ENCODE results near the gene CACNA1C.
A peak's percentile ranks its signal among the peaks of the same experiment; 100 is the strongest.

Gene CACNA1C

GRCh38 chr12:2108975-2109671 is 56.3 kb downstream of the CACNA1C start:
- no peak for DNase-seq (ENCODE audit: low read depth, low spot score)
- no peak overlapping the region for H3K27ac ChIP-seq

- DNase-seq (ENCODE audit: low read depth, low spot score): no peak
- H3K27ac ChIP-seq: no peak overlapping the region
These were observed 57.3 kb downstream of the CACNA1C start for GRCh38 chr12:2110127-2110526.

GRCh38 chr12:2110849-2111566 is 58.2 kb downstream of the CACNA1C start:
- no peak for DNase-seq (ENCODE audit: low read depth, low spot score)
- H3K27ac ChIP-seq: no peak overlapping the region

- no peak for DNase-seq (ENCODE audit: low read depth, low spot score)
- no peak overlapping the region for H3K27ac ChIP-seq
These were observed 59.0 kb downstream of the CACNA1C start for GRCh38 chr12:2111826-2112225.

GRCh38 chr12:2112401-2112800 is 59.6 kb downstream of the CACNA1C start:
- DNase-seq (ENCODE audit: low read depth, low spot score): no peak
- no peak overlapping the region for H3K27ac ChIP-seq

GRCh38 chr12:2113119-2113912 is 60.5 kb downstream of the CACNA1C start:
- no peak overlapping the region for H3K27ac ChIP-seq

GRCh38 chr12:2114071-2114470 is 61.3 kb downstream of the CACNA1C start:
- H3K27ac ChIP-seq: no peak overlapping the region
- DNase-seq (ENCODE audit: low read depth, low spot score): no peak

More at GRCh38 chr12:2113119-2113912, 60.5 kb downstream of the CACNA1C start:
- DNase-seq (ENCODE audit: low read depth, low spot score): no peak

- no peak for DNase-seq (ENCODE audit: low read depth, low spot score)
- H3K27ac ChIP-seq: no peak overlapping the region
These were observed 62.5 kb downstream of the CACNA1C start for GRCh38 chr12:2115101-2115845.

- H3K27ac ChIP-seq: no peak overlapping the region
These were observed 64.8 kb downstream of the CACNA1C start for GRCh38 chr12:2117541-2117940.

GRCh38 chr12:2118061-2118460 is 65.3 kb downstream of the CACNA1C start:
- H3K27ac ChIP-seq: no peak overlapping the region
- DNase-seq (ENCODE audit: low read depth, low spot score): no peak

More at GRCh38 chr12:2117541-2117940, 64.8 kb downstream of the CACNA1C start:
- no peak for DNase-seq (ENCODE audit: low read depth, low spot score)

GRCh38 chr12:2118481-2119255 is 65.9 kb downstream of the CACNA1C start:
- no peak overlapping the region for H3K27ac ChIP-seq

GRCh38 chr12:2119266-2119665 is 66.5 kb downstream of the CACNA1C start:
- no peak for DNase-seq (ENCODE audit: low read depth, low spot score)
- no peak overlapping the region for H3K27ac ChIP-seq

More at GRCh38 chr12:2118481-2119255, 65.9 kb downstream of the CACNA1C start:
- DNase-seq (ENCODE audit: low read depth, low spot score): no peak

GRCh38 chr12:2120982-2121758 is 68.4 kb downstream of the CACNA1C start:
- DNase-seq (ENCODE audit: low read depth, low spot score): no peak
- H3K27ac ChIP-seq: no peak overlapping the region

GRCh38 chr12:2124466-2125023 is 71.8 kb downstream of the CACNA1C start:
- no peak for DNase-seq (ENCODE audit: low read depth, low spot score)
- no peak overlapping the region for H3K27ac ChIP-seq

- no peak for DNase-seq (ENCODE audit: low read depth, low spot score)
- H3K27ac ChIP-seq: no peak overlapping the region
These were observed 73.1 kb downstream of the CACNA1C start for GRCh38 chr12:2125651-2126522.

- no peak overlapping the region for H3K27ac ChIP-seq
- DNase-seq (ENCODE audit: low read depth, low spot score): no peak
These were observed 74.1 kb downstream of the CACNA1C start for GRCh38 chr12:2126676-2127406.

GRCh38 chr12:2129076-2129475 is 76.3 kb downstream of the CACNA1C start:
- peak; percentile 66 for DNase-seq (ENCODE audit: low read depth, low spot score)
- H3K27ac ChIP-seq: peak overlapping the region; percentile 35
